Mesenchymal stem cell (in vitro differentiated cells and primary cell): Measurements from ENCODE around the gene OR10G8. TPM values are rescaled to one million over a fixed set of nuclear protein-coding genes. Genes with fewer than 3 reads are reported as not detected.
A peak's percentile ranks its signal among the peaks of the same experiment; 100 is the strongest.

Experiments
- DNase-seq: peaks from one replicate; pipeline ENCODE4 v3.0.0-alpha.2; 2013
- H2AFZ ChIP-seq: one replicate; pipeline ENCODE4 v1.6.1; 2013; ENCODE audit warnings: low read depth, mild to moderate bottlenecking, control low read depth, inconsistent platforms, low read length, moderate library complexity
- H2AK5ac ChIP-seq: 2 replicates; pipeline ENCODE4 v1.6.1; 2013; ENCODE audit warnings: low read length, moderate library complexity, mild to moderate bottlenecking, inconsistent platforms; ENCODE audit not compliant: severe bottlenecking
- H2BK120ac ChIP-seq: one replicate; pipeline ENCODE4 v1.6.1; 2013; ENCODE audit warnings: low read depth, mild to moderate bottlenecking, inconsistent platforms, low read length, moderate library complexity
- H2BK12ac ChIP-seq, 2 experiments: one replicate each; pipeline ENCODE4 v1.6.1; 2013; ENCODE audit warnings: inconsistent platforms in 2 of 2, low read length in 2 of 2, mild to moderate bottlenecking in 2 of 2, moderate library complexity in 2 of 2, control low read depth in 1 of 2
- H2BK15ac ChIP-seq: one replicate; pipeline ENCODE4 v1.6.1; 2013; ENCODE audit warnings: mild to moderate bottlenecking, low read depth, inconsistent platforms; ENCODE audit not compliant: poor library complexity, severe bottlenecking
- H2BK5ac ChIP-seq: 2 replicates; pipeline ENCODE4 v1.6.1; 2013; ENCODE audit warnings: low read depth, mild to moderate bottlenecking, low read length, control low read depth, inconsistent platforms; ENCODE audit not compliant: poor library complexity, severe bottlenecking
- H3K14ac ChIP-seq, 2 experiments: one replicate each; pipeline ENCODE4 v1.6.1; 2013; ENCODE audit warnings: inconsistent platforms in 2 of 2, low read length in 2 of 2, control low read depth in 1 of 2, mild to moderate bottlenecking in 1 of 2, moderate library complexity in 1 of 2
- H3K18ac ChIP-seq, 2 experiments: one replicate each; pipeline ENCODE4 v1.6.1; 2013; ENCODE audit warnings: inconsistent platforms in 2 of 2, low read length in 2 of 2, control low read depth in 1 of 2, low read depth in 1 of 2, mild to moderate bottlenecking in 1 of 2
- H3K23ac ChIP-seq, 2 experiments: one replicate each; pipeline ENCODE4 v1.6.1; 2013; ENCODE audit warnings: inconsistent platforms in 2 of 2, low read length in 2 of 2, mild to moderate bottlenecking in 2 of 2, moderate library complexity in 2 of 2, control low read depth in 1 of 2
- H3K27ac ChIP-seq: 2 replicates; pipeline ENCODE4 v1.5.1; 2013; ENCODE audit warnings: mild to moderate bottlenecking, moderate library complexity, low read length, control low read depth, inconsistent platforms; ENCODE audit not compliant: poor library complexity, severe bottlenecking
- H3K27me3 ChIP-seq, 2 experiments: 2 replicates each; pipeline versions ENCODE4 v1.6.1 to v1.7.0; 2013; ENCODE audit warnings: low read length in 2 of 2, mild to moderate bottlenecking in 2 of 2, moderate library complexity in 2 of 2, control low read depth in 1 of 2, inconsistent platforms in 1 of 2; ENCODE audit not compliant: control insufficient read depth in 1 of 2, insufficient read depth in 1 of 2
- H3K36me3 ChIP-seq, 2 experiments: 2 replicates each; pipeline versions ENCODE4 v1.6.1 to v1.7.0; 2013; ENCODE audit warnings: low read length in 2 of 2, control low read depth in 1 of 2, inconsistent platforms in 1 of 2, low read depth in 1 of 2, mild to moderate bottlenecking in 1 of 2; ENCODE audit not compliant: insufficient read depth in 2 of 2, control insufficient read depth in 1 of 2
- H3K4ac ChIP-seq, 2 experiments: one replicate each; pipeline ENCODE4 v1.6.1; 2013; ENCODE audit warnings: inconsistent platforms in 2 of 2, low read length in 2 of 2, mild to moderate bottlenecking in 2 of 2, moderate library complexity in 2 of 2, control low read depth in 1 of 2, low read depth in 1 of 2
- H3K4me1 ChIP-seq: 2 replicates; pipeline ENCODE4 v1.6.1; 2013; ENCODE audit warnings: low read depth, low read length, control low read depth; ENCODE audit not compliant: control insufficient read depth, insufficient read depth
- H3K4me2 ChIP-seq: 2 replicates; pipeline ENCODE4 v1.6.1; 2013; ENCODE audit warnings: low read length, mild to moderate bottlenecking, inconsistent platforms; ENCODE audit not compliant: poor library complexity, severe bottlenecking
- H3K4me3 ChIP-seq, 2 experiments: 2 replicates each; pipeline versions ENCODE4 v1.5.1 to v1.7.0; 2013; ENCODE audit warnings: low read length in 2 of 2, mild to moderate bottlenecking in 2 of 2, control low read depth in 1 of 2, low read depth in 1 of 2; ENCODE audit not compliant: insufficient read depth in 1 of 2
- H3K79me1 ChIP-seq: replicated peaks from 2 replicates; pipeline ENCODE4 v1.6.1; 2013; ENCODE audit warnings: mild to moderate bottlenecking, control low read depth, low read length, inconsistent platforms; ENCODE audit not compliant: poor library complexity, severe bottlenecking
- H3K9ac ChIP-seq: 2 replicates; pipeline ENCODE4 v1.7.0; 2013; ENCODE audit warnings: mild to moderate bottlenecking, low read length, moderate library complexity
- H3K9me3 ChIP-seq: 2 replicates; pipeline ENCODE4 v1.7.0; 2013; ENCODE audit warnings: mild to moderate bottlenecking, low read length; ENCODE audit not compliant: control insufficient read depth
- H4K8ac ChIP-seq: one replicate; pipeline ENCODE4 v1.6.1; 2013; ENCODE audit warnings: inconsistent platforms, mild to moderate bottlenecking, low read length, moderate library complexity
- H4K91ac ChIP-seq: one replicate; pipeline ENCODE4 v1.6.1; 2013; ENCODE audit warnings: mild to moderate bottlenecking, low read length, inconsistent platforms
- WGBS: methylation state at CpG from one replicate; pipeline ENCODE4 v1.1.7; 2013; ENCODE audit warnings: mixed read lengths; 5-methylcytosine and 5-hydroxymethylcytosine counted together
- polyA plus RNA-seq, 2 experiments: library from polyadenylated mRNA; stranded (reverse); fragments of 200-250 nt; gene quantifications; one replicate each; pipeline ENCODE4 v1.2.3, GENCODE V29; 2013

OR10G8 gene
- not detected for polyA plus RNA-seq (2013, experiment 1 of 2)
- not detected for polyA plus RNA-seq (2013, experiment 2 of 2)

GRCh38 chr11:124026498-124026897 lies at the start of gene OR10G8:
Gene OR10G8, plus strand, starts transcription at chr11:124026798. Its CDS starts 2,825 bp downstream, at chr11:124029623.
- H3K36me3 ChIP-seq: no peaks in the 10 kb centered on the region
- no peaks in the 10 kb centered on the region for H3K9me3 ChIP-seq
- no peak for DNase-seq
- no peak within 1 kb of the TSS for H2BK120ac ChIP-seq
- H2AFZ ChIP-seq: no peak within 1 kb of the TSS
- no peak within 1 kb of the TSS for H3K4me2 ChIP-seq
- H2BK12ac ChIP-seq: no peak within 1 kb of the TSS
- H3K9ac ChIP-seq: no peak within 1 kb of the TSS
- no peaks in the 10 kb centered on the region for H3K79me1 ChIP-seq
- no peak within 1 kb of the TSS for H3K14ac ChIP-seq
- H4K8ac ChIP-seq: no peak within 1 kb of the TSS
- 53% methylated on average over 1 of the region's 2 CpGs for WGBS
- H3K27ac ChIP-seq: no peak within 1 kb of the TSS
- H2AK5ac ChIP-seq: no peak within 1 kb of the TSS
- no peak within 1 kb of the TSS for H2BK15ac ChIP-seq
- no peak within 1 kb of the TSS for H4K91ac ChIP-seq
- no peaks in the 10 kb centered on the region for H3K4me1 ChIP-seq
- H3K27me3 ChIP-seq: no peaks in the 10 kb centered on the region
- no peak within 1 kb of the TSS for H3K4ac ChIP-seq
- H2BK5ac ChIP-seq: no peak within 1 kb of the TSS
- no peak within 1 kb of the TSS for H3K4me3 ChIP-seq
- H3K23ac ChIP-seq: no peak within 1 kb of the TSS
- no peak within 1 kb of the TSS for H3K18ac ChIP-seq

GRCh38 chr11:123977731-123978347 lies 48.8 kb upstream of the OR10G8 start, which contains the start of gene OR10S1:
Gene OR10S1, minus strand, starts transcription at chr11:123977781. Its CDS starts 117 bp downstream, at chr11:123977664.
- no peaks in the 10 kb centered on the region for H3K36me3 ChIP-seq
- H2BK12ac ChIP-seq: no peak within 1 kb of the TSS
- no peak within 1 kb of the TSS for H4K8ac ChIP-seq
- no peak within 1 kb of the TSS for H2BK120ac ChIP-seq
- no peak within 1 kb of the TSS for H3K27ac ChIP-seq
- H2BK15ac ChIP-seq: no peak within 1 kb of the TSS
- no peak within 1 kb of the TSS for H3K4me2 ChIP-seq
- H3K9ac ChIP-seq: no peak within 1 kb of the TSS
- H4K91ac ChIP-seq: no peak within 1 kb of the TSS
- no peak within 1 kb of the TSS for H2BK5ac ChIP-seq
- no peak within 1 kb of the TSS for H3K23ac ChIP-seq
- no peaks in the 10 kb centered on the region for H3K79me1 ChIP-seq
- no peak for DNase-seq
- no peaks in the 10 kb centered on the region for H3K9me3 ChIP-seq
- H3K14ac ChIP-seq: peak within 1 kb of the TSS in 1 of 2 experiments; percentile 22
- H3K27me3 ChIP-seq: no peaks in the 10 kb centered on the region
- H2AK5ac ChIP-seq: no peak within 1 kb of the TSS
- no peak within 1 kb of the TSS for H3K4me3 ChIP-seq
- H2AFZ ChIP-seq: no peak within 1 kb of the TSS
- H3K4ac ChIP-seq: no peak within 1 kb of the TSS
- H3K18ac ChIP-seq: no peak within 1 kb of the TSS
- H3K4me1 ChIP-seq: no peaks in the 10 kb centered on the region

- Histone ChIP-seq H3K18ac (no peak overlapping the region), H3K4me3 (no peak overlapping the region), H2AFZ (no peak overlapping the region), H2BK120ac (no peak overlapping the region), H3K4me2 (no peak overlapping the region), H3K4ac (no peak overlapping the region), H3K79me1 (no peaks in the 10 kb centered on the region), H3K9me3 (peaks cover 4% of the 10 kb centered on the region), H4K8ac (no peak overlapping the region), H2BK5ac (no peak overlapping the region), H3K9ac (no peak overlapping the region), H3K23ac (no peak overlapping the region), H3K14ac (peak overlapping the region in 1 of 2 experiments; percentile 61), H2BK12ac (no peak overlapping the region), H3K36me3 (no peaks in the 10 kb centered on the region), H2AK5ac (no peak overlapping the region), H3K27ac (no peak overlapping the region), H3K4me1 (no peaks in the 10 kb centered on the region), H4K91ac (no peak overlapping the region), H3K27me3 (no peaks in the 10 kb centered on the region), H2BK15ac (no peak overlapping the region)
- no peak for DNase-seq
- 86% methylated on average over 4 of the region's 5 CpGs for WGBS
Measured at GRCh38 chr11:123979311-123979710, 47.3 kb upstream of the OR10G8 start.

GRCh38 chr11:123995119-123995518 lies 31.5 kb upstream of the OR10G8 start, which contains the start of gene OR10G6:
Gene OR10G6, minus strand, starts transcription at chr11:123995161. Its CDS starts 0 bp downstream, at chr11:123995161.
- H3K18ac ChIP-seq: no peak within 1 kb of the TSS
- H2AFZ ChIP-seq: no peak within 1 kb of the TSS
- H3K4me1 ChIP-seq: no peaks in the 10 kb centered on the region
- peaks cover 2% of the 10 kb centered on the region for H3K9me3 ChIP-seq
- no peak within 1 kb of the TSS for H4K91ac ChIP-seq
- no peak within 1 kb of the TSS for H2BK15ac ChIP-seq
- H3K9ac ChIP-seq: no peak within 1 kb of the TSS
- H3K4me2 ChIP-seq: no peak within 1 kb of the TSS
- no peak within 1 kb of the TSS for H3K4me3 ChIP-seq
- no peak within 1 kb of the TSS for H2AK5ac ChIP-seq
- DNase-seq: no peak
- H3K79me1 ChIP-seq: no peaks in the 10 kb centered on the region
- no peak within 1 kb of the TSS for H3K27ac ChIP-seq
- no peak within 1 kb of the TSS for H3K23ac ChIP-seq
- WGBS: 71% methylated on average over 1 of the region's 1 CpG
- H4K8ac ChIP-seq: no peak within 1 kb of the TSS
- H3K36me3 ChIP-seq: no peaks in the 10 kb centered on the region
- H3K4ac ChIP-seq: no peak within 1 kb of the TSS
- no peak within 1 kb of the TSS for H2BK12ac ChIP-seq
- H3K27me3 ChIP-seq: no peaks in the 10 kb centered on the region
- H2BK5ac ChIP-seq: no peak within 1 kb of the TSS
- H3K14ac ChIP-seq: no peak within 1 kb of the TSS
- H2BK120ac ChIP-seq: no peak within 1 kb of the TSS
